LHCN-M2 (cell line): Measurements from ENCODE around the gene LAT. TPM values are rescaled to one million over a fixed set of nuclear protein-coding genes. Genes with fewer than 3 reads are reported as not detected.

ENCODE experiments used
- DNase-seq: peaks from one replicate; pipeline ENCODE4 v3.0.0-alpha.2; 2012; ENCODE audit warnings: low read depth
- total RNA-seq: library from RNA; depleted of rRNA; stranded (reverse); fragments of >200 nt; gene quantifications from 2 replicates; pipeline ENCODE4 v1.2.3, GENCODE V29; 2014

LAT gene
- total RNA-seq, 1 experiment from 2014 or later, result 1.2 TPM

DNA sequence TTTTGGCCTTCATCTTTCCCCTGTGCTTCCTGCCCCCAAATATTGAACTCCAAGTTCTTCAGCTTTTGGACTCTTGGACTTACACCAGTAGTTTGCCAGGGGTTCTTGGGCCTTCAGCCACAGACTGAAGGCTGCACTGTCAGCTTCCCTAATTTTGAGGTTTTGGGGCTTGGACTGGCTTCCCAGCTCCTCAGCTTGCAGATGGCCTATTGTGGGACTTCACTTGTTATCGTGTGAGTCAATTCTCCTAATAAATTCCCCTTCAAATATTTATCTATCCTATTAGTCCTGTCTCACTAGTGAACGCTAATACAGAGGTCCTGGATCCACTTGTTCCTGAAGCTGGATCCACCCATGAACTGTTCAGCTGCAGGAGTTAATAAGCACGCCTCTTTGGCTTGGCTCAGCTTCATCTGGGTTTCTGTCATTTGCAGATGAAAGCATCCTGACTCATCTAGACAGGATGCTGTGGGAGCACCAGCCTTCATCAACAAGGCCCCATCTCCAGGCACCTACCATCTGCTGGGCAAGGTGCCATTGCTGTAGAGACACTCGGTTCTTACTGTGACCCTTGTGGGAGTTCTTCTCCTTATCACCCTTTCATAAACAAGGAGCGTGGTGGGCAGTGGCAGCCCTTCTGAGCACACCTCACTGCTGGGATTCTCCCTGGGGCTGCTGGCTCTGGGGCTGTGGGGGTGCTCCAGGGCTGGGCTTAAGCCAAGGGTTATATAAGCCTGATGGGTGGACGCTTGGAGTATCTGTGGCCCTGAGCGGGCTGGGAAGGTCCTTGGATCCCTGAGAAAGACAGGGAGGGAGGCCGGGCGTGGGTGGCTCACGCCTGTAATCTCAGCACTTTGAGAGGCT, 23.1 kb downstream of the LAT start:
- DNase-seq, result peak; percentile 62

DNA sequence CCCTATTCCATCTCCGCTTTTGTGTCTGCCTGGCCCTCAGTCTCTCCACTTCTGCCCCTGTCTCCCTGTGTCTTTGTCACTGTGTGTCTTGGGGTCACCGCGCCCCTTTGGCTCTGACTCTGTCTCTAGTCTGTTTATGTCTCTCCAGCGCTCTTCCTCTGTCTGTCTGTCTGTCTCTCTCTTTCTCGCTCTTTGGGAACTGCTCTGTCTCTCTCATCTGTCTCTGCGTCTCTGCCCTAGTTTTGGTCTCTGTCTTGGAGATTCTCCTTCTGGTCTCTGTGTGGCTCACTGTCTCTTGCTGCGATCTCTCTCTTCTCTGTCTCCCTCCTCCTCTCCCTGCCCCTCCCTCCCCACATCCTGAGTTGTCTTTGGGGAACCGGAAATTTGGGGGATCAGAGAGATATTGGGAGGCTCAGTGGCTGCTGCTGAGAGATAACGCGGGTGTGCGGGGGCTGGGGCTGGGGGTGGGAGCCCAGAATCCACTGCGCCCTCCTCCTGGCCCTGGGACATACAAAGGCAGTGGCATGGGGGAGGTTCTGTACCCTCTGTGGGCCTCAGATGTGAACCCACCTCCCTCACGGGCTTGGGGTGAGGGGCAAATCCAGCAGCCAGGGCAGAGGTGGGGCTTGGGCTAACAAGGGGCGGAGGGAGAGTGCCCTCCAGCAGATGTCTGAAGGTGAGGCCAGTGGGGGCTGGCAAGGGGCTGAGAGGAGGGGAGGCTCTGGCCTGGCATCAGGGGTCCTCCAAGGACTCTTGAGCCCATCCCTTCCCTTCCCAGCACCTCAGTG, 24.4 kb downstream of the LAT start:
- no peak for DNase-seq

DNA sequence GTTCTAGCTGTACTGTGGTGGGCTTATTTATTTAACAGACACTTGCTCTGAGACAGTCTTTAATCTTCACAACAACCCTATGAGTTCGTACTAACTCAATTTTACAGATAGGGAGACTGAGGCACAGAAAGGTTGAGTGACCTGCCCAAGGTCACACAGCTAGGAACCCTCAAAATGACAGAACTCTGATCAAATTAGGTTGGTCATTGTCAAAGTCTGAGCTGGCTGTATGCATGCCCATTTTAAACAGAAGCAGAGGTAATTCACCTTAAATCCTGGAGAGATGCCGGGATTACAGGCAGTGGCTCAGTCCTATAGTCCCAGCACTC, 24.9 kb downstream of the LAT start:
- no peak for DNase-seq

DNA sequence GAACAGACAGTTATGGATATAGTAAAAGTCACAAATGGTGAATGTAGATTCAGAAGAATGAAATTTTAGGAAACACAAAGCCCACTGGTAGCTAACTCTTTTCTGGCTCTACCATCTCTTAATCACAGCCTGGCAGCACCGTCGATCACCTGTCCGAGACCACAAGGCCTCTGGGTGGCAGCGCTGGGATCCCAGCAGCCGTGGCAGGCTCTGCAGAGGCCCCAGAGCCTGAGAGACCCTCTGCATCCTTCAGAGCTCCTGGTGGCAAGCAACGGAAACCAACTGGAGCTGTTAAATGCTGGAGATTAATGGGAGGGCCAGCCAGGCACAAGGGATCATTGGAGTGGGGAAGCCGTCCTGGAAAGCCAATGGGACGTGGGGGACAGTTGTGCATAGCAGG, 26.3 kb downstream of the LAT start:
- no peak for DNase-seq

DNA sequence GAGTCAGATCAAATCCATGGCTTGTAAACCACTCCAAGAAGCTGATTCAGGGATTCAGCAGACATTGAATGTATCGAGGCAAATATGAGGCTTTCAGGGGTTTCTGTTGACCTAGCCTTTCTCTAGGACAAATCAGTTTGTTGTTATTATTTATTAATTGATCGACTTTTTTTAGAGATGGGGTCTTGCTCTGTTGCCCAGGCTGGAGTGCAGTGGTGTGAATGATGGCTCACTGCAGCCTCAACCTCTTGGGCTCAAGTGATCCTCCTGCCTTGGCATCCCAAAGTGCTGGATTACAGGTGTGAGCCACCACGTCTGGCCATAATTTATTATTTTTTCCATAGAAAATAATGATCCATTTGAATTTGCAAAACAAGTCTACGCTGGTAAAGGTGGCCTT, 27.0 kb downstream of the LAT start:
- no peak for DNase-seq

DNA sequence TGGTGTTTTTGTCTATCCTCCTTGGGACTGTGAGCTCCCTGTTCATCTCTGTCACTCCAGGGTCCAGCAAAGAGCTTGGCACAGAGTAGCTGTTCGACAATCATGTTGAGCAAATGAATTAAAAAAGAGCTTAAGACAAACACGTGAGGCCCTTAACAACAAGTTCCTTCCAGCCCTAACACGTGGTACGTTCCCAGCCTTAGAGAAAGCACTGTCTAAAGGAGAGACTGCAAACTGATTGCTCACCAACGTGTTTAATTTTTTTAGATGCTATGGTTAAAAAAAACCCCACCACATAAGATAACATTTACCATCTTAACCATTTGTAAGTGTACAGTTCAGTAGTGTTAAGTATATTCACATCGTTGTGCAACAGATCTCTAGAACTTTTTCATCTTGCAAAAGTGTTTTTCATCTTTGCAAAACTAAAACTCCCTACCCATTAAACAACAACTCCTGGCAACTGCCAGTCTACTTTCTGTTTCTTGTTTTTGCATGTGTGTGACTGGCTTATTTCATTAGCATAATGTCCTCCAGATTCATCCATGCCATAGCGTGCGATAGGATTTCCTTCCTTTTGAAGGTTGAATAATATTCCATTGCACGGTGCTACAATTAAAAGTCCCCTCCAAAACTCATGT, 28.2 kb downstream of the LAT start:
- DNase-seq, result no peak

DNA sequence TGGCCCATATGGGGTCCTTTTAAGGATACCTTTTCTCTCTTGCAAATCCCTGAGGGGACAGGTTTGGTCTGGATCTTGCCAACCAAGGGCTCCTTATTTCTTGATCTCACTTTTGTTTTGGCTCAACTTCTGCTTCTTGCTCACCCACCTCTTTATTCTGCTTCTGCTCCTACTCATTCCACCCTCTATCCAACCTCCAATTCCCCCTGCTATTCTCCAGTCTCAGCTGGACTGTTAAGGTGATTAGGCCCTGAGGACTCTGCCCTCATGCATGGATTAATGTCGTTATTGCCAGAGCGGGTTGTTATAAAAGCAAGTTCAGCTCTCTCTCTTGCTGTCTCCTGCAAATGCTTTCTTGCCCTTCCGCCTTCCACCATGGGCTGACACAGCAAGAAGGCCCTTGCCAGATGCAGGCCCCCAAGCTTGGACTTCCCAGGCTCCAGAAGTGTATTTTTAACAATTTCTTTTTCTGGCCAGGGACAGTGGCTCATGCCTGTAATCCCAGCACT, 29.8 kb downstream of the LAT start:
- no peak for DNase-seq

DNA sequence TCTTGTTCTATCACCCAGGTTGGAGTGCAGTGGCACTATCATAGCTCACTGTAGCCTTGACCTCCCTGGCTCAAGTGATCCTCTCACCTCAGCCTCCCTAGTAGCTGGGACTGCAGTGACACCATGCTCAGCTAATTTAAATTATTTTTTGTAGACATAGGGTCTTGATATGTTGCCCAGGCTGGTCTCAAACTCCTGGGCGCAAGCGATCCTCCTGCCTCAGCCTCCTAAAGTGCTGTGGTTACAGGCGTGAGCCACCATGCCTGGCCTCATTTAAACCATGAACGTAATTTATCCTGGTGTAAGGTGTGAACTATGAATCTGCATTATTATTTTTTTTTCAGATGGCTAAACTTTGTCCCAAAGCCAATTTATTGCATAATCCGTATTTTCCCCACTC, 37.3 kb downstream of the LAT start:
- no peak for DNase-seq

DNA sequence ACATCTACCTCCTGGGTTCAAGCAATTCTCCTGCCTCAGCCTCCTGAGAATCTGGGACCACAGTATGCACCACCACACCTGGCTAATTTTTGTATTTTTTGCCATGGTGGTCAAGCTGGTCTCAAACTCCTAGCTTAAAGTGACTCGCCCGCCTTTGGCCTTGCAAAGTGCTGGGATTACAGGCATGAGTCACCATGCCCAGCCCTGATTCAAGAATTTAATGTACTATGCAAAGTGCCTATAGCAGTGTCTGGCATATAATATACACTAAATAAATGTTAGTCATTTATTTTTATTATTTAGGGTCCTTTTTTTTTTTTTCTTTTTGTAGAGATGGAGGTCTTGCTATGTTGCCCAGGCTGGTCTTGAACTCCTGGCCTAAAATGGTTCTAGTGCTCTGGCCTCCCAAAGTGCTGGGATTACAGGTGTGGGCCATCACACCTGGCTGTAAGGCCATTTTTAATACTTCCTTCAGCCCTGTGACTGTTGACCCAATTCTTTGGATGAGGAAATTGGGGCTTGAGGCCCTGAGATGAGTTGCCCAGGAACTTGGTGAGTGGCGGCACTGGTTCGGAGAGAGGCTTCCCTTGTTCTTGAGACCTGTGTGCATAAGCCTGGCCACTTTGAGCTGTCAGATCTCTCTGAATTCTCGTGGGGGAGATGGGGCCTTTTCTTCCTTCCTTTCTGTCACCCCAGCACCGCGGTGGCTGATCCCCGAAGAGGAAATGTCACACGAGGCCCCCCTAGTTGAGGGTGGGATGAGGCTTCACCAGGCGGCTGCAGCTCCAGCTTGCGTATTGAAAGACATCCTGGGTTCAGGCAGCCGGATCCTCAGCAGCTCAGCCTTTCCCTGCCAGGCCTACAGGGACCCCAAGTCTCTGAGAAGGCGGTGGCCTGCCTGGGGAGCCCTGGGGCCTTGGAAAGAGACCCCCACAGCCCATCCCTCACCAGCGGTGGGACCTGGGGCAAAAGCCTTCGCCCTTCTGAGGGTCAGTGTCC, 38.7 kb downstream of the LAT start:
- no peak for DNase-seq

DNA sequence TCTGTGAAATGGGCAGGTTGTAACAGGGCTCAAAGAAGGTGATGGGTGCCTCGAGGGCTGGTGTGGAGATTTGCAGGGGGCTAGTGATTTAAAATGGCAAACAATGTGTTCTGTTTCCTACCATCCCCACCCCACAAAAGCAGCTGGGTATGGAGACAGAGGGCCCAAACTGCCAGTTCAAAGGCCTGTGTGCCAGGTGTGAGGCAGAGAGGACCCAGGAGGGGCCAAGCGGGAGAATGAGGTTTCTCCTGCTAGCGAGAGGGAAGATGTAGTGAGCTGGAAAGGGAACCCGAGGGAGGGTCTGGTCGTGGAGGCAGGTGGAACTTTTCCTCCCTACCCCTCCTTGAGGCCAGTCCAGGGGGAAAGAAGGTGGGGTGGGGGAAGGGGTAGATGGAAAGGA, 39.4 kb downstream of the LAT start:
- DNase-seq, result no peak

DNA sequence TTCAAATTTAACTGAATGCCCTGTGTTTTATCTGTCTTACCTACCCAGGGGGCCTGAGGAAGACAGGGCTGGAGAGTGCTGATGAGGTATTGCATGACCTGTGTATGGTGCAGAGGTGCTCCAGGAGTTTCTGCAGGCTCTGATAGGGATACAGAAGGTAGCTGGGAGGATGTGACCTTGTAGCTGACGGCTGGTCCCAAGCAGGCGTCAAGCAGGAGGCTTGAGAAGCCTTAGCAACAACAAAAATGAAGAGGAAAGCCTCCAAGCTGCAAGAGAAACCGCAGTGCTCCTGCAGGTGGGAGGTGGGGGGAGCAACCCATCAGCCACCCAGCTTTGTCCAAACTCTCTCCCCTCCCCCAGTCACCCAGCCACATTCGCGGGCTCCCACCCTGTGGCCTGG, 40.4 kb downstream of the LAT start:
- DNase-seq, result no peak

DNA sequence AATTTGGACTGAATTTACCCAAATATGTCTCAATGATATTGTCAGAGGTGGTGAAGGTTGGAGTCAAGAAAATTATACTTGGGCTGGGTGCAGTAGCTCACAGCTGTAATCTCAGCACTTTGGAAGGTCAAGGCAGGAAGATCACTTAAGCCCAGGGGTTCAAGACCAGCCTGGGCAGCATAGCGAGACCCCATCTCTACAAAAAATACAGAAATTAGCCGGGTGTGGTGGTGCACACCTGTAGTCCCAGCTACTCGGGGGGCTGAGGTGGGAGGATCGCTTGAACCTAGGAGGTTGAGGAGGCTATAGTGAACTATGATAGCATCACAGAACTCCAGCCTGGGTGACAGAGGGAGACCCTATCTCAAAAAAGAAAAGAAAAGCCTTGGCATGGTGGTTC, 40.9 kb downstream of the LAT start:
- DNase-seq, result no peak

DNA sequence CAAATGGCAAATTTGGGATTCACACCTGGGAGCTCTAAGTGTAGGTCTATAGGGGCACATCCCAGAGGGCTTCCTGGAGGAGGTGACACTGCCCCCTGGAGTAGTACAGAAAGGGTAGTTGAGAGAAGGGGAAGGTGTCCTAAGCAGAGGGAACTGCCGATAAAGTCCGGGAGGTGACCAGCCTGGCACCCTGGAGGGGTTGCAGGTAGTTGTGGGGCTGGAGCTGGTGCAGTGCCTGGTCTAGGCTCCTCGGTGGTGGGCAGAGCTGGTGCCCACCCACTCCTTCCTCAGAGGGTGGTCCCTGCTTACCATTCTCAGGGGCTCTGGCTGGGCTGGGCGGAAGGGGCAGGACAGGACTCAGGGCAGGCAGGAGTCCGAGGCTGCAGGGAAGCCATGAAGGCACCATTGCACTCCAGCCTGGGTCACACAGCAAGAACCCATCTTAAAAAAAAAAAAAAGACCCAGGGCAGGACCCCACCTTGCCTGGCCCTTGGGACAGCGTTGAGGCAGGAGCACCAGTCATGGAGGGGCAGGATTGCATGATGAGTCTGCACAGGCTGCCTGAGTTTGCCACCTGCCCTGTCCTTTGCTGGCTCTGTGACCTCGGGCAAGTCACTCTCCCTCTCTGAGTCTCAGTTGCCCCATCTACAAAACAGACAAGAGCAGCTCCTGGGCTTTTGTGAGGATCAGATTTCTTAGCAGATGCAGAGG, 43.8 kb downstream of the LAT start:
- DNase-seq, result peak; percentile 65

DNA sequence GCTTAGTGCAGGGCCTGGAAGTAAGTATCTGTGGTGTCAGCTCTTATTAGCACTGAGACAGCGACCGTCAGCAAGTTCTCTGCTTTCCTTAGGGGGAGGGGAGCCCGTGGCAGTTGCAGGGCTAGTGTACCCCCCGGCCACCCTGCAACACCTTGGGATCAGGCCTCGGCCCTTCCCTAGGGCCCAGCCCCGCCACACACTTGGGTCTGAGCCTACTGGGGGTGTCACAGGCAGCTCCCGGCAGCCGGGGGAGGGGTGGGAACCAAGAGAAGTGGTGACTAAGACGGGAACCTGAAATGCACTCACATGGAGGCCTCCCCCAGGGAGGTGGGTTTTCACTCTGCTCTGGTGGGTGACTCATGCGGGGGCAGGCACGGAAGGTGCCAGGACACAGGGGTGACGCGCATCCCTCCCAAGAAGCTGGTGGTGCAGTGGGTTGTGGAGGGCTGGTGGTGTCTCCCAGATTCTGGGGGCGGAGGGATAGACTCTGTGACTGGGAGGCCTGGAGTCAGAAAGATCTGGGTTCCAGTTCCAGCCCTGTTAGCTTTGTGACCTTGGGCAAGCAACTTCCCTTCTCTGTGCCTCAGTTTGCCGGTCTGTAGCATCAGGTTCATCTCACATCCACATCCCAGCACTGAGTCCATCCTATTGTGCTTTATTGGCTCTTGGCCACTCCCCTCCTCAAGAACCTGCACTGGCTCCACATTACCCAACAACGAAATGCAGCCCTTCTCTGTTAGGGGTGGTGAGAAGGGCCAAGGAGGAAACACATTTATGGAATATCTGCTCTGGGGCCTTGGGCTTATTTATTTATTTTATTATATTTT, 44.5 kb downstream of the LAT start:
- DNase-seq, result peak; percentile 87

DNA sequence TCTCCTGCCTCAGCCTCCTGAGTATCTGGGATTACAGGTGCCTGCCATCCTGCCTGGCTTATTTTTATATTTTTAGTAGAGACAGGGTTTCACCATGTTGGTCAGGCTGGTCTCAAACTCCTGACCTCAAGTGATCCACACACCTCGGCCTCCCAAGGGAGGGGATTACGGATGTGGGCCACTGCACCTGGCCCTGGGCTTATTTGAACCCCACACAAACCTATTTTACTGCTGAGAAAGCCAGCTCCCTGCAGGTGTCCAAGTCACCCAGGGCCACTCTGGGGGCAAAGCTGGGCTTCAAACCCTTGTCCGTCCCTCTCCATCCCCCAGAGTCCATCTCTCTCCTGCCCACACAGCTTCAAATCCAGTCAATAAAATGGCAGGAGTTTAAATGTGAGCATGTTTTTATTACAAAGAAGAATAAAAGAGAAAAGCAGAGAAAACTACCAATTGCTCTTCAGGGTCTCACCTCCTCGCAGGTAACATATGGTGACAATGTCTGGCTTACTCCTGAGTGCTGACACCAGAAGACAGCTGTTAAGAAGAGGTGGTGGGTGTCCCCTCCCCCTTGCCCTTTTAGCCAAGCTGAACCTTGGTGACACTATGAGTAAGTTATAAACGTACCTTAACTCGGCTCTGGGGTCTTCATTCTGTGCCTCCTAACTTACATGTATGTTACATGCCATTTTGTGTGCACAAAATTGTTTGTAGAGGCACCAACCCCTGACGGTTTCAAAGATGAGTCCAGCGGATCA, 45.4 kb downstream of the LAT start:
- DNase-seq, result no peak
